H7 (cell line): ENCODE measurements around the gene FAM53C. TPM values are rescaled to one million over a fixed set of nuclear protein-coding genes. Genes with fewer than 3 reads are reported as not detected.

Source experiments
- total RNA-seq: library from RNA; depleted of rRNA; stranded (reverse); fragments of >200 nt; shearing (Covaris generic); gene quantifications from 2 replicates; pipeline ENCODE4 v1.2.3, GENCODE V29; 2014; rRNA removed

The FAM53C gene
- total RNA-seq, 1 experiment from 2014 or later, result 70.4 TPM

Other genes with a start within 250 kb of the FAM53C start
- gene NME5, start 198.8 kb upstream of the FAM53C start, total RNA-seq, result 0.44 and 1.2 TPM in 2 replicates
- gene BRD8, start 159.6 kb upstream of the FAM53C start, total RNA-seq, result 45.2 and 50.3 TPM in 2 replicates
- gene KIF20A, start 159.2 kb upstream of the FAM53C start, total RNA-seq, result 138 and 155 TPM in 2 replicates
- gene CDC23, start 124.9 kb upstream of the FAM53C start, total RNA-seq, result 59.7 and 62.8 TPM in 2 replicates
- gene GFRA3, start 63.6 kb upstream of the FAM53C start, total RNA-seq, result 0.45 and 1.0 TPM in 2 replicates
- 36.0 and 38.7 TPM in 2 replicates for gene CDC25C, start 6.5 kb upstream of the FAM53C start, total RNA-seq
- 55.6 and 74.8 TPM in 2 replicates for gene KDM3B, start 14.4 kb downstream of the FAM53C start, total RNA-seq
- gene REEP2, start 100.8 kb downstream of the FAM53C start, total RNA-seq, result 18.3 and 20.3 TPM in 2 replicates
- gene EGR1, start 127.2 kb downstream of the FAM53C start, total RNA-seq, result 0.10 and 7.5 TPM in 2 replicates
- 103 and 113 TPM in 2 replicates for gene ETF1, start 205.0 kb downstream of the FAM53C start, total RNA-seq
- 625 and 671 TPM in 2 replicates for gene HSPA9, start 237.1 kb downstream of the FAM53C start, total RNA-seq